ENCODE results near the gene NOP14.

GRCh38 chr4:2898001-2898400 lies 65.2 kb downstream of the NOP14 start:
- no peak for TF ChIP-seq CTCF (IDR thresholded peaks at IDR 0.05)
- no peak for TF ChIP-seq POLR2A (IDR thresholded peaks at IDR 0.05)

Data from lower leg skin (tissue), 3 donors.